ENCODE measurements around the gene GSTT4.

GRCh38 chr22:23969071-23969470 lies 36.2 kb downstream of the GSTT4 start:
- TF ChIP-seq CTCF (IDR thresholded peaks at IDR 0.05) = no peak
- TF ChIP-seq ELF1 (IDR thresholded peaks at IDR 0.05) = no peak
